Aorta (tissue), 5 donors: Measurements from ENCODE around the gene CPT1A. TPM values are rescaled to one million over a fixed set of nuclear protein-coding genes. Genes with fewer than 3 reads are reported as not detected.

Experiments used
- ATAC-seq: fragments of 200-7000 bp; cut with Tn5 transposase; one replicate; pipeline ENCODE4 v1.9.1; 2022; ENCODE audit warnings: moderate library complexity; ENCODE audit not compliant: low FRiP score
- DNase-seq, 2 donors: peaks; one replicate each; pipeline ENCODE4 v3.0.0-alpha.2; 2020
- H3K27ac ChIP-seq, 2 donors: one replicate each; pipeline ENCODE4 v1.5.1; 2013; ENCODE audit warnings: low read length in 2 of 2, mild to moderate bottlenecking in 2 of 2, moderate library complexity in 2 of 2, control low read depth in 1 of 2, inconsistent platforms in 1 of 2, low read depth in 1 of 2
- H3K27me3 ChIP-seq, 2 donors: one replicate each; pipeline ENCODE4 v1.6.1; 2013; ENCODE audit warnings: control low read depth in 1 of 2, low read length in 1 of 2, mild to moderate bottlenecking in 1 of 2, moderate library complexity in 1 of 2; ENCODE audit not compliant: insufficient read depth in 2 of 2, control insufficient read depth in 1 of 2
- H3K36me3 ChIP-seq, 2 donors: one replicate each; pipeline ENCODE4 v1.6.1; 2013; ENCODE audit warnings: control low read depth in 1 of 2, low read length in 1 of 2, mild to moderate bottlenecking in 1 of 2; ENCODE audit not compliant: insufficient read depth in 2 of 2, control insufficient read depth in 1 of 2
- H3K4me1 ChIP-seq, 2 donors: one replicate each; pipeline ENCODE4 v1.6.1; 2013; ENCODE audit warnings: low read length in 2 of 2, control low read depth in 1 of 2, mild to moderate bottlenecking in 1 of 2, moderate library complexity in 1 of 2; ENCODE audit not compliant: insufficient read depth in 2 of 2, control insufficient read depth in 1 of 2
- H3K4me3 ChIP-seq, 2 donors: one replicate each; pipeline ENCODE4 v1.5.1; 2013; ENCODE audit warnings: low read length in 2 of 2, control low read depth in 1 of 2, mild to moderate bottlenecking in 1 of 2
- H3K9me3 ChIP-seq: one replicate; pipeline ENCODE4 v1.6.1; 2013; ENCODE audit warnings: mild to moderate bottlenecking, low read length; ENCODE audit not compliant: control insufficient read depth
- WGBS, 2 donors: extraction: QIAGEN DNeasy Blood & Tissue Kit; methylation state at CpG; one replicate each; pipeline ENCODE4 v1.1.7; 2013; 5-methylcytosine and 5-hydroxymethylcytosine counted together
- intact Hi-C, 2 donors: fragments of 100-400 bp; cut with DNase I; formaldehyde crosslinking; loops; one replicate each; pipeline versions ENCODE4 v1.14.2 to v1.15.0; 2022
- polyA plus RNA-seq, 2 donors: library from polyadenylated mRNA; stranded (reverse); fragments of 200-250 nt; gene quantifications; one replicate each; pipeline ENCODE4 v1.2.3, GENCODE V29; 2013
- total RNA-seq, 2 donors: library from RNA; stranded (reverse); fragmentation: NEBNext Ultra II Directional; extraction: Animal tissue kit (Norgen Biotek cat#: 25700); gene quantifications; one replicate each; pipeline ENCODE4 v1.2.1, GENCODE V29; 2021
- donor health status: healthy with polysubstance abuse.
- donor health status: Bipolar disorder and iron deficiency.
- donor health status: DM: no; HTN: no; CAD: no.
- donor health status: DM: no; HTN: no; CAD: no.
- donor health status: DM: yes; HTN: yes; CAD: no.

The CPT1A gene
- total and polyA plus RNA-seq, 4 donors = 10.9 to 81.4 (median 59.5) TPM

- Histone ChIP-seq H3K9me3 (no peaks in the 10 kb centered on the region), H3K27ac (peak overlapping the region in 1 of 2 donors; percentile 53), H3K27me3 (no peaks in the 10 kb centered on the region), H3K4me1 (no peaks in the 10 kb centered on the region), H3K36me3 (peaks cover 3 to 7% of the 10 kb centered on the region in 2 donors), H3K4me3 (no peak overlapping the region)
- intact Hi-C loops = no loop called here
- 83 to 84% methylated on average over 23 of the region's 23 CpGs for WGBS, 2 donors
- ATAC-seq (no peak), DNase-seq (no peak)
Observed at GRCh38 chr11:68806931-68807844, 34.5 kb downstream of the CPT1A start.

- intact Hi-C loops = no loop called here
- WGBS, 2 donors = 64% methylated on average over 3 of the region's 3 CpGs
- no peak for DNase-seq
Observed at GRCh38 chr11:68804786-68805185, 36.9 kb downstream of the CPT1A start.

GRCh38 chr11:68803766-68804165, 38.0 kb downstream of the CPT1A start:
- 86% methylated on average over 8 of the region's 8 CpGs for WGBS, 2 donors
- H3K4me3 ChIP-seq = no peak overlapping the region
- no peaks in the 10 kb centered on the region for H3K4me1 ChIP-seq
- H3K27ac ChIP-seq = no peak overlapping the region
- DNase-seq (no peak), ATAC-seq (no peak)
- H3K9me3 ChIP-seq = no peaks in the 10 kb centered on the region
- intact Hi-C loops = no loop called here
- H3K27me3 ChIP-seq = no peaks in the 10 kb centered on the region
- H3K36me3 ChIP-seq = peaks cover 0 to 5% of the 10 kb centered on the region in 2 donors

More at GRCh38 chr11:68804786-68805185, 36.9 kb downstream of the CPT1A start:
- Histone ChIP-seq H3K27me3 (no peaks in the 10 kb centered on the region), H3K27ac (no peak overlapping the region), H3K9me3 (no peaks in the 10 kb centered on the region), H3K36me3 (peaks cover 0 to 5% of the 10 kb centered on the region in 2 donors), H3K4me3 (no peak overlapping the region), H3K4me1 (no peaks in the 10 kb centered on the region)
- ATAC-seq = no peak

DNA sequence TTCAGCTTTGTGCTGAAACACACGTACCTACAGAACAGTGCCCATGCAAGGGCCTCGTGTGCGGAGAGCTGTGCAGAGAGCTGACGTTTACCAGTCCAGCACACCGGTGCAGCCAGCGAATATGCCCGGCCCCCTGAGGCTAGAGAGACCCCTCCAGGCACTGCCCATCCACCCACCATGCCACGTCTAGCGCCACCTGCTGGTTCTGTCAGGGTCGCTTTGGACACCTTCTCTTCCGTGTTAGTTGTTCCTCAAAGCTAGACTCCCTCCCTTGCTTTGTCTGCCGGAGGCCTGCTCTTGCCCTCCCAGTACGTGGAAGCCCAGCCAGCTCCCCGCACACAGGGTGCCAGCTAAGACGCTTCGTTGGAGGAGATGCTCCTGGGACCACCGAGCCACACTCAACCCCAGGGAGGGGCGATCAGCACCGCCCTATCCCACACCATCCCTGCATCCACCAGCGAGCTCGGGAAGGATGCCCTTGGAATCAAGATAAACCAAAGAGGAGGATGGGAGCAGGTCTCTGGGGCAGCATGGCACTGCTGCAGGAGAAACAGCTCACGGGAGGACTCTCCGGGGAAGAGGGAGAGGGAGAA, 43.4 kb downstream of the CPT1A start:
- peaks cover 0 to 3% of the 10 kb centered on the region in 2 donors for H3K36me3 ChIP-seq
- intact Hi-C loops = no loop called here
- H3K9me3 ChIP-seq = no peaks in the 10 kb centered on the region
- 66 to 75% methylated on average over 23 of the region's 23 CpGs for WGBS, 2 donors
- ATAC-seq (no peak), DNase-seq (no peak)
- no peak overlapping the region for H3K27ac ChIP-seq
- no peaks in the 10 kb centered on the region for H3K27me3 ChIP-seq
- H3K4me3 ChIP-seq = no peak overlapping the region
- no peaks in the 10 kb centered on the region for H3K4me1 ChIP-seq

DNA sequence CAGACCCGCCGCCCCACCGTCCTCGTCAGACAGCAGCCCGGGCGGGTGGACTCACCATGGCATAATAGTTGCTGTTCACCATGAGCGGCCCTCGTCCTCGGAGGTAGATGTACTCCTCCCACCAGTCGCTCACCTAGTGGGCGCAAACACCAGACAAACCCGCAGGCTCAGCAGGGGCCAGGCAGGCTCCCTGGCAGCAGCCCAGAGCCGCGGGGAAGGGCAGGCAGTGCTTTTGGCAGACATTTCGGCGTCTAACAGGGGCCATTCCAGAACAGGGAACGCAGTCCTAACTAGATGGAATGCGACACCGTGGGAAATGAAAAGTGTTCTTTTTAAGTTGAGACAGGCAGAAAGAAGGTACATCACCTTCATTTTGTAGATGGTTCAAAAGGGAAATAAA, 44.9 kb downstream of the CPT1A start:
- 35 to 39% methylated on average over 19 of the region's 19 CpGs for WGBS, 2 donors
- DNase-seq (no peak), ATAC-seq (no peak)
- Histone ChIP-seq H3K4me1 (no peaks in the 10 kb centered on the region), H3K27me3 (no peaks in the 10 kb centered on the region), H3K27ac (no peak overlapping the region), H3K4me3 (no peak overlapping the region), H3K9me3 (no peaks in the 10 kb centered on the region), H3K36me3 (peaks cover 0 to 3% of the 10 kb centered on the region in 2 donors)
- intact Hi-C loops = no loop called here

- no peak for ATAC-seq
- peaks cover 0 to 4% of the 10 kb centered on the region in 2 donors for H3K36me3 ChIP-seq
- WGBS, 2 donors = 93 to 94% methylated on average over 18 of the region's 18 CpGs
- no peak for DNase-seq
- no peak overlapping the region for H3K4me3 ChIP-seq
- no peak overlapping the region for H3K27ac ChIP-seq
- H3K4me1 ChIP-seq = no peaks in the 10 kb centered on the region
- no peaks in the 10 kb centered on the region for H3K9me3 ChIP-seq
- intact Hi-C loops = no loop called here
- H3K27me3 ChIP-seq = no peaks in the 10 kb centered on the region
Observed at GRCh38 chr11:68792400-68792966, 49.2 kb downstream of the CPT1A start.

- Histone ChIP-seq H3K9me3 (no peaks in the 10 kb centered on the region), H3K4me3 (no peak overlapping the region), H3K27me3 (no peaks in the 10 kb centered on the region), H3K4me1 (no peaks in the 10 kb centered on the region), H3K27ac (no peak overlapping the region), H3K36me3 (peaks cover 3 to 14% of the 10 kb centered on the region in 2 donors)
- peak in 1 of 2 donors; percentile 58 for DNase-seq
- WGBS, 2 donors = 93 to 94% methylated on average over 16 of the region's 16 CpGs
- intact Hi-C loops = no loop called here
- ATAC-seq = no peak
Observed at GRCh38 chr11:68784653-68785052, 57.1 kb downstream of the CPT1A start.

GRCh38 chr11:68783216-68783821, 58.4 kb downstream of the CPT1A start:
- intact Hi-C loops = no loop called here
- H3K4me1 ChIP-seq = no peaks in the 10 kb centered on the region
- H3K27ac ChIP-seq = no peak overlapping the region
- H3K27me3 ChIP-seq = no peaks in the 10 kb centered on the region
- peak in 1 of 2 donors; percentile 64 for DNase-seq
- H3K4me3 ChIP-seq = no peak overlapping the region
- peaks cover 3 to 16% of the 10 kb centered on the region in 2 donors for H3K36me3 ChIP-seq
- no peaks in the 10 kb centered on the region for H3K9me3 ChIP-seq
- ATAC-seq = no peak
- 92% methylated on average over 16 of the region's 16 CpGs for WGBS, 2 donors
